Fibroblast of lung (primary cell): ENCODE data around the gene ASB11. TPM values are rescaled to one million over a fixed set of nuclear protein-coding genes. Genes with fewer than 3 reads are reported as not detected.
A peak's percentile ranks its signal among the peaks of the same experiment; 100 is the strongest.

Experiments used
- DNase-seq, 2 donors: peaks; one replicate each; pipeline versions ENCODE4 v3.0.0 to v3.0.0-alpha.2; 2010; ENCODE audit warnings: low read depth in 2 of 2
- H2AFZ ChIP-seq: 2 replicates; pipeline ENCODE4 v1.5.1; 2012; ENCODE audit warnings: low read length, control low read depth, inconsistent platforms
- H3K27ac ChIP-seq: 2 replicates; pipeline ENCODE4 v1.5.1; 2011; ENCODE audit warnings: low read length, control low read depth; ENCODE audit not compliant: insufficient read depth
- H3K27me3 ChIP-seq: 2 replicates; pipeline ENCODE4 v1.5.1; 2011; ENCODE audit warnings: mild to moderate bottlenecking, low read length; ENCODE audit not compliant: control insufficient read depth, insufficient read depth
- H3K36me3 ChIP-seq: 2 replicates; pipeline ENCODE4 v1.5.1; 2011; ENCODE audit warnings: low read length; ENCODE audit not compliant: control insufficient read depth, insufficient read depth
- H3K4me1 ChIP-seq: 2 replicates; pipeline ENCODE4 v1.5.1; 2011; ENCODE audit warnings: low read length; ENCODE audit not compliant: control insufficient read depth, insufficient read depth; ENCODE audit errors: extremely low read depth
- H3K4me2 ChIP-seq: 2 replicates; pipeline ENCODE4 v1.5.1; 2011; ENCODE audit warnings: low read length, control low read depth; ENCODE audit not compliant: insufficient read depth; ENCODE audit errors: extremely low read depth
- H3K4me3 ChIP-seq, 4 experiments: fragments of 200-600 bp in 1 of 4; sonication (generic) in 1 of 4; replicated peaks in 1 of 4; 2 replicates each; pipeline ENCODE4 v1.5.1; 2011 to 2016; ENCODE audit warnings: low read length in 4 of 4, low read depth in 3 of 4, mild to moderate bottlenecking in 3 of 4, control low read depth in 2 of 4, inconsistent platforms in 1 of 4, mixed read lengths in 1 of 4; ENCODE audit not compliant: insufficient read depth in 1 of 4; ENCODE audit errors: control extremely low read depth in 1 of 4
- H3K79me2 ChIP-seq: 2 replicates; pipeline ENCODE4 v1.5.1; 2012; ENCODE audit warnings: mild to moderate bottlenecking, low read length, inconsistent platforms; ENCODE audit not compliant: control insufficient read depth, insufficient read depth
- H3K9ac ChIP-seq: 2 replicates; pipeline ENCODE4 v1.5.1; 2011; ENCODE audit warnings: mild to moderate bottlenecking, low read length, control low read depth; ENCODE audit not compliant: insufficient read depth
- H3K9me3 ChIP-seq: 2 replicates; pipeline ENCODE4 v1.5.1; 2012; ENCODE audit warnings: low read depth, low read length; ENCODE audit not compliant: control insufficient read depth, insufficient read depth
- H4K20me1 ChIP-seq: 2 replicates; pipeline ENCODE4 v1.5.1; 2011; ENCODE audit warnings: low read length; ENCODE audit not compliant: control insufficient read depth, insufficient read depth; ENCODE audit errors: extremely low read depth
- EZH2 ChIP-seq: IDR thresholded peaks from 2 replicates; pipeline ENCODE4 v1.5.1; 2012; ENCODE audit warnings: low read length, control low read depth, mild to moderate bottlenecking; ENCODE audit errors: missing control alignments
- polyA plus RNA-seq, 2 donors: library from polyadenylated mRNA; depleted of rRNA in 1 of 2; stranded (reverse) in 1 of 2; unstranded in 1 of 2; fragments of >200 nt; gene quantifications; 2 replicates each; pipeline ENCODE4 v1.2.1, GENCODE V29; 2011 to 2012; ENCODE audit warnings: missing spikeins in 1 of 2
- total RNA-seq: library from RNA; depleted of rRNA; stranded (reverse); fragments of >200 nt; gene quantifications from 2 replicates; pipeline ENCODE4 v1.2.1, GENCODE V29; 2014
- TF ChIP-seq, protein P1 (sequence below), 2 donors: IDR thresholded peaks in 1 of 2; conservative IDR thresholded peaks in 1 of 2; 1 replicate in 1 of 2; 2 replicates in 1 of 2; pipeline ENCODE4 v1.5.1; 2011 to 2012; ENCODE audit warnings: low read length in 2 of 2, control low read depth in 1 of 2, inconsistent platforms in 1 of 2, low read depth in 1 of 2, mild to moderate bottlenecking in 1 of 2

ASB11 gene
- total and polyA plus RNA-seq, 2 donors (not counting 1 experiment from before 2014, with no cell fraction given) = not detected

DNA sequence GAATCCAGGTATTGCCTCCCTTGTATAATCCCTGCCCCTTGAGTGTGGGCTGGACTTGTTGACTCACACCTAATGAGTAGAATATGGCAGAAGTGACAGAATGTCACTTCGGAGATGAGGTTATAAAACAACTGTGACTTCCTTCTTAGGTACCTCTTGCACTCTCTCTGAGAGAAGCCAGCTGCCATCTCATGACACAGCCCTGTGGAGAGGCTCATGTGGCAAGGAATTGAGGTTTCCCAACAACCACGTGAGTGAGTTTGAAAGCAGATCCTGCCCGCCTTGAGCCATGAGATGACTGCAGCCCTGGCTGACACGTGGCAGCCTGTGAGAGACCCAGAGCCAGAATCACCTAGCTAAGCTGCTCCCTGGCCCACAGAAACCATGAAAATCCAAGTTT, 13.5 kb downstream of the ASB11 start:
- H3K4me1 ChIP-seq = no peaks in the 10 kb centered on the region
- H3K9ac ChIP-seq = no peak overlapping the region
- no peaks in the 10 kb centered on the region for H3K27me3 ChIP-seq
- no peaks in the 10 kb centered on the region for H3K36me3 ChIP-seq
- peak in 1 of 2 donors; percentile 46 for DNase-seq
- no peaks in the 10 kb centered on the region for H3K9me3 ChIP-seq
- H4K20me1 ChIP-seq = no peaks in the 10 kb centered on the region
- no peak overlapping the region for H2AFZ ChIP-seq
- no peak overlapping the region for H3K27ac ChIP-seq
- no peaks in the 10 kb centered on the region for H3K79me2 ChIP-seq
- no peak overlapping the region for H3K4me3 ChIP-seq
- TF ChIP-seq, protein P1, sequence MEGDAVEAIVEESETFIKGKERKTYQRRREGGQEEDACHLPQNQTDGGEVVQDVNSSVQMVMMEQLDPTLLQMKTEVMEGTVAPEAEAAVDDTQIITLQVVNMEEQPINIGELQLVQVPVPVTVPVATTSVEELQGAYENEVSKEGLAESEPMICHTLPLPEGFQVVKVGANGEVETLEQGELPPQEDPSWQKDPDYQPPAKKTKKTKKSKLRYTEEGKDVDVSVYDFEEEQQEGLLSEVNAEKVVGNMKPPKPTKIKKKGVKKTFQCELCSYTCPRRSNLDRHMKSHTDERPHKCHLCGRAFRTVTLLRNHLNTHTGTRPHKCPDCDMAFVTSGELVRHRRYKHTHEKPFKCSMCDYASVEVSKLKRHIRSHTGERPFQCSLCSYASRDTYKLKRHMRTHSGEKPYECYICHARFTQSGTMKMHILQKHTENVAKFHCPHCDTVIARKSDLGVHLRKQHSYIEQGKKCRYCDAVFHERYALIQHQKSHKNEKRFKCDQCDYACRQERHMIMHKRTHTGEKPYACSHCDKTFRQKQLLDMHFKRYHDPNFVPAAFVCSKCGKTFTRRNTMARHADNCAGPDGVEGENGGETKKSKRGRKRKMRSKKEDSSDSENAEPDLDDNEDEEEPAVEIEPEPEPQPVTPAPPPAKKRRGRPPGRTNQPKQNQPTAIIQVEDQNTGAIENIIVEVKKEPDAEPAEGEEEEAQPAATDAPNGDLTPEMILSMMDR (conservative IDR thresholded peaks at IDR 0.05 in 1 of 2, IDR thresholded peaks at IDR 0.05 in 1 of 2; ENCODE audit: low read depth in 1 of 2, low read length in 2 of 2) = no peak
- no peak for TF ChIP-seq EZH2
- H3K4me2 ChIP-seq = no peak overlapping the region

DNA sequence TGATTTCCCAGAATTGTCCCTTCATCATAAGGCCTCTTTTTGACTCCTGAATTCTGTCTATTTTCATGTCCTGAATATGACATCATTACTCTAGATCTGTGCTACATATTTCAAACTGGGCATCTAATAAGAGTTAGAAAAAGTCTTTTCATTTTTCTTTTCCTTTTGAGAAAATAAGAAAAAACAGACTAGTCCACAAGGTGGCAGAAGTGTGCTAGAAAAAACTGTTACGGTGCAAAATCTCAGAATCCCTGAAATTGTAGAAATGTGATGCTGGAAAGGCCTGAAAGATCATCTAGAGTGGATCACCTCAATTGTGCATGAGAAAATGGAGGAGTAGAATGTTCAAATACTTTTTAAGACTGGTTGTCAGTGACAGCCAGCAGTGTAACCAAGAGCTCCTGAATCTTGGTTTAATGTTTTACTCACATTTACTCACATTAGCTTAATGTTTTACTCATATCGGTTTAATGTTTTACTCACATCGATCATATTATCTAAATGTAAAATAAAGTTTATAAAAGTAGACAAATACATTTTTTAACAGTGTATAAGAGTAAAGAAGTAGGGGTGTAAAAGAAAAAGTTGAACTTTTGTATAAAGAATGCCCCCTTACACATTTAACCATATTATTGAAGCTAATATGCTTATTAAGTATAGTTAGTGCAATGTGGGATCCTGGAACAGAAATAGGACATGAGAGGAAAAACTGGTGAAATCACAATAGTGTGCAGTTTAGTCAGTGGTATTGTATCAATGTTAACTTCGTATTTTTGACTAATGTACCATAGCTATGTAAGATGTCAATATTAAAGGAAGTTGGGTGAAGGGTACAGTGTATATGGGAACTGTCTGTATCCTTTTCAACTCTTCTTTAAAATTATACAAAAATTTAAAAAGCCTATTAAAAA, 15.2 kb downstream of the ASB11 start:
- H4K20me1 ChIP-seq = no peaks in the 10 kb centered on the region
- no peaks in the 10 kb centered on the region for H3K9me3 ChIP-seq
- TF ChIP-seq EZH2 = no peak
- TF ChIP-seq, protein P1 (conservative IDR thresholded peaks at IDR 0.05 in 1 of 2, IDR thresholded peaks at IDR 0.05 in 1 of 2; ENCODE audit: low read depth in 1 of 2, low read length in 2 of 2) = peak; percentile 36 to 39
- no peaks in the 10 kb centered on the region for H3K27me3 ChIP-seq
- no peaks in the 10 kb centered on the region for H3K36me3 ChIP-seq
- no peak overlapping the region for H3K4me2 ChIP-seq
- no peaks in the 10 kb centered on the region for H3K79me2 ChIP-seq
- no peaks in the 10 kb centered on the region for H3K4me1 ChIP-seq
- peak; percentile 2 to 43 for DNase-seq
- H2AFZ ChIP-seq = no peak overlapping the region
- no peak overlapping the region for H3K4me3 ChIP-seq
- H3K9ac ChIP-seq = no peak overlapping the region
- no peak overlapping the region for H3K27ac ChIP-seq

DNA sequence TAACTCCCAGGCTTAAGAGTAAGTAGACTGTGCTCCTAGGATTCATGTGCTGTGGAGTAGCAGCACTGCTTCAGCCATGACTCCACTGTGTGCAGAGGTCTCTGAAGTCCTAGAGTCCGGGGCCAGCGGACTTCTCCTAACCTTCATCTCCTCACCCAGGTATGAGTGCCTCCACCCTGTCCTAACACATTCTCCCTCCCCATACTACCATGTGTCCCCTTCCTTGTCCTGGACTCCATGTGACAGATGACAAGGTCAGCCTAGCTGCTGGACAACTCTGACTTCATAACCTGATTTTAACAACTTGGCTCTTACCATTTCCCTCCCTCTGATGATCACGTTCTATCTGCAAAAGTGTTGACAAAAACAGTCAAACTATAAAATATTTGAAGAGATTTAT, 16.7 kb downstream of the ASB11 start:
- H4K20me1 ChIP-seq = no peaks in the 10 kb centered on the region
- H3K27me3 ChIP-seq = no peaks in the 10 kb centered on the region
- H3K9ac ChIP-seq = no peak overlapping the region
- no peak overlapping the region for H3K4me3 ChIP-seq
- H3K27ac ChIP-seq = no peak overlapping the region
- H3K36me3 ChIP-seq = no peaks in the 10 kb centered on the region
- H3K79me2 ChIP-seq = no peaks in the 10 kb centered on the region
- no peaks in the 10 kb centered on the region for H3K4me1 ChIP-seq
- TF ChIP-seq, protein P1 (conservative IDR thresholded peaks at IDR 0.05 in 1 of 2, IDR thresholded peaks at IDR 0.05 in 1 of 2; ENCODE audit: low read depth in 1 of 2, low read length in 2 of 2) = no peak
- TF ChIP-seq EZH2 = no peak
- no peak overlapping the region for H3K4me2 ChIP-seq
- H2AFZ ChIP-seq = no peak overlapping the region
- no peaks in the 10 kb centered on the region for H3K9me3 ChIP-seq
- DNase-seq = no peak
